Measurements from ENCODE around the gene C11orf97. TPM values are rescaled to one million over a fixed set of nuclear protein-coding genes. Genes with fewer than 3 reads are reported as not detected.

The C11orf97 gene
- total and polyA plus RNA-seq, 2 of the 8 experiments (the other 6 are each of a cell fraction or from before 2014, with no cell fraction given): not detected

GRCh38 chr11:94525546-94526324 is 13.5 kb downstream of the C11orf97 start:
- no peak overlapping the region for H2BK20ac ChIP-seq (ENCODE audit: low read length)
- no peak overlapping the region for H3K27ac ChIP-seq (ENCODE audit: low read depth, low read length)
- 89% methylated on average over 5 of the region's 5 CpGs; no CpG with 5 or more reads in 1 of the 2 experiments for WGBS, 2 experiments (ENCODE audit: extremely low coverage in 1 of 2, insufficient coverage in 1 of 2, insufficient read length in 1 of 2, insufficient replicate concordance in 2 of 2, low coverage in 1 of 2, low lambda C conversion rate in 2 of 2, missing lambda C conversion rate in 1 of 2)
- H4K8ac ChIP-seq (ENCODE audit: extremely low read depth, insufficient read depth, low read length): no peak overlapping the region
- H4K5ac ChIP-seq (ENCODE audit: insufficient read length, low read depth, low read length): no peak overlapping the region
- no peaks in the 10 kb centered on the region for H4K20me1 ChIP-seq (replicated peaks in 1 of 2; ENCODE audit: control insufficient read depth in 1 of 2, insufficient read depth in 2 of 2, low read length in 2 of 2)
- H2AK5ac ChIP-seq (ENCODE audit: low read depth, low read length): no peak overlapping the region
- no peak overlapping the region for H3K56ac ChIP-seq (replicated peaks; ENCODE audit: insufficient read length, low read depth, low read length)
- no peak overlapping the region for H3K23ac ChIP-seq (ENCODE audit: insufficient read length)
- no peak overlapping the region for H3K9ac ChIP-seq (replicated peaks in 1 of 4; ENCODE audit: extremely low read depth in 1 of 4, low read depth in 3 of 4, low read length in 3 of 4)
- H3K4me3 ChIP-seq (ENCODE audit: extremely low read depth in 1 of 4, insufficient read depth in 2 of 4, low read depth in 3 of 4, low read length in 4 of 4): no peak overlapping the region
- H3K79me1 ChIP-seq (ENCODE audit: low read depth, low read length): no peaks in the 10 kb centered on the region
- no peak overlapping the region for H2BK12ac ChIP-seq (ENCODE audit: low read depth, low read length)
- H3K36me3 ChIP-seq (ENCODE audit: control insufficient read depth in 2 of 4, insufficient read depth in 4 of 4, low read length in 3 of 4): no peaks in the 10 kb centered on the region
- H3K4me2 ChIP-seq (ENCODE audit: insufficient read depth in 1 of 2, low read depth in 2 of 2, low read length in 2 of 2): no peak overlapping the region
- H3K9me3 ChIP-seq (ENCODE audit: insufficient read depth in 2 of 2, low read depth in 1 of 2, low read length in 1 of 2): no peaks in the 10 kb centered on the region
- H2AFZ ChIP-seq (ENCODE audit: low read length): no peak overlapping the region
- DNase-seq (ENCODE audit: low read depth in 1 of 2, low spot score in 2 of 2): no peak
- H2BK15ac ChIP-seq (ENCODE audit: low read length): no peak overlapping the region
- no peak overlapping the region for H4K91ac ChIP-seq (replicated peaks; ENCODE audit: insufficient read length, low read length)
- no peak overlapping the region for H2BK5ac ChIP-seq (ENCODE audit: low read depth, low read length)
- H3K18ac ChIP-seq (ENCODE audit: extremely low read depth, low read length): no peak overlapping the region
- FAIRE-seq: no peak
- no peaks in the 10 kb centered on the region for H3K4me1 ChIP-seq (replicated peaks in 1 of 4; ENCODE audit: control insufficient read depth in 3 of 4, insufficient read depth in 4 of 4, low read length in 3 of 4)
- CTCF ChIA-PET (ENCODE audit: partially characterized antibody): interaction anchor here (1.7 to 1.8 kb wide), 2 partner anchors 9 to 74 kb away, joined by 5 to 10 read pairs; no protein-coding TSS in a partner anchor
- no peaks in the 10 kb centered on the region for H3K23me2 ChIP-seq (ENCODE audit: low read depth, low read length)
- no peaks in the 10 kb centered on the region for H3K27me3 ChIP-seq (replicated peaks in 1 of 4; ENCODE audit: control insufficient read depth in 3 of 4, extremely low read depth in 1 of 4, insufficient read depth in 3 of 4, low read length in 3 of 4)
- H2BK120ac ChIP-seq (replicated peaks; ENCODE audit: low read depth, low read length): no peak overlapping the region
- H3K14ac ChIP-seq (ENCODE audit: insufficient read length): no peak overlapping the region
- POLR2A ChIA-PET (ENCODE audit: partially characterized antibody): no interaction called here
- no peak overlapping the region for H3K4ac ChIP-seq (replicated peaks; ENCODE audit: insufficient read length, low read depth, low read length)
- H3K79me2 ChIP-seq (ENCODE audit: control insufficient read depth in 1 of 2, insufficient read depth in 2 of 2, low read length in 2 of 2): no peaks in the 10 kb centered on the region
- TF ChIP-seq SP4 (IDR thresholded peaks at IDR 0.05; ENCODE audit: low read length) (no peak), RAD21 (IDR thresholded peaks at IDR 0.05 in 1 of 2, conservative IDR thresholded peaks at IDR 0.05 in 1 of 2; ENCODE audit: low read depth in 2 of 2, low read length in 2 of 2) (no peak), USF2 (IDR thresholded peaks at IDR 0.05; ENCODE audit: low read length) (no peak), HDAC2 (IDR thresholded peaks at IDR 0.05; ENCODE audit: borderline replicate concordance in 1 of 2, low read depth in 2 of 2, low read length in 2 of 2) (no peak), CBX5 (IDR thresholded peaks at IDR 0.05; ENCODE audit: low read depth, low read length) (no peak), ATF3 (IDR thresholded peaks at IDR 0.05; ENCODE audit: insufficient read depth, low read depth, low read length) (no peak), RFX5 (IDR thresholded peaks at IDR 0.05; ENCODE audit: borderline replicate concordance, low read depth, low read length) (no peak), BACH1 (IDR thresholded peaks at IDR 0.05; ENCODE audit: low read length) (no peak), TCF12 (IDR thresholded peaks at IDR 0.05; ENCODE audit: low read depth, low read length) (no peak), CTBP2 (IDR thresholded peaks at IDR 0.05; ENCODE audit: borderline replicate concordance, insufficient read depth, insufficient read length, low read length) (no peak)

All from H1 (cell line).